SK-N-SH (cell line): Measurements from ENCODE around the gene LRSAM1. TPM values are rescaled to one million over a fixed set of nuclear protein-coding genes. Genes with fewer than 3 reads are reported as not detected.

Experiments
- CTCF ChIA-PET: fragments of 300-600, 350-600 bp; formaldehyde crosslinking; extraction: SDS; loops from one replicate; lab custom pipeline; 2021; lab: Yijun Ruan, JAX
- POLR2A ChIA-PET: fragments of 350-600 bp; sonication (Branson Sonifier 250); formaldehyde crosslinking; extraction: SDS; loops from one replicate; lab custom pipeline; 2020; ENCODE audit warnings: antibody characterized with exemption, inconsistent platforms; lab: Yijun Ruan, JAX
- DNase-seq: peaks from one replicate; pipeline ENCODE4 v3.0.0; 2012
- H2AFZ ChIP-seq: fragments of 200-600 bp; sonication (generic); 2 replicates; pipeline ENCODE4 v1.8.1; 2016; ENCODE audit warnings: antibody characterized with exemption, mild to moderate bottlenecking, low read depth
- H3F3A ChIP-seq: fragments of 200-600 bp; sonication (generic); replicated peaks from 2 replicates; pipeline ENCODE3; 2016; ENCODE audit warnings: antibody characterized with exemption, mild to moderate bottlenecking; ENCODE audit not compliant: insufficient read depth
- H3K27ac ChIP-seq, 2 experiments: fragments of 200-500 bp in 1 of 2; fragments of 200-600 bp in 1 of 2; sonication (Bioruptor generic) in 1 of 2; sonication (generic), shearing (Covaris generic) in 1 of 2; 2 replicates each; pipeline versions ENCODE4 v1.5.1 to v1.6.1; 2014 to 2016; ENCODE audit warnings: low read depth in 2 of 2, inconsistent platforms in 1 of 2, low read length in 1 of 2, mild to moderate bottlenecking in 1 of 2, mixed read lengths in 1 of 2
- H3K27me3 ChIP-seq: fragments of 200-600 bp; sonication (generic), shearing (Covaris generic); 2 replicates; pipeline ENCODE4 v1.6.1; 2016; ENCODE audit warnings: mixed run types; ENCODE audit not compliant: insufficient read depth
- H3K36me3 ChIP-seq, 2 experiments: fragments of 200-500 bp in 1 of 2; fragments of 200-600 bp in 1 of 2; sonication (Bioruptor generic) in 1 of 2; sonication (generic) in 1 of 2; replicated peaks in 1 of 2; 2 replicates each; pipeline versions ENCODE3 to v1.5.1; 2014 to 2016; ENCODE audit warnings: low read length in 1 of 2, mild to moderate bottlenecking in 1 of 2; ENCODE audit not compliant: insufficient read depth in 2 of 2, control insufficient read depth in 1 of 2
- H3K4me1 ChIP-seq, 2 experiments: fragments of 200-500 bp in 1 of 2; fragments of 200-600 bp in 1 of 2; sonication (Bioruptor generic) in 1 of 2; sonication (generic), shearing (Covaris generic) in 1 of 2; 2 replicates each; pipeline versions ENCODE4 v1.5.1 to v1.6.1; 2014 to 2016; ENCODE audit warnings: low read depth in 1 of 2, low read length in 1 of 2, mixed run types in 1 of 2; ENCODE audit not compliant: insufficient read depth in 2 of 2, control insufficient read depth in 1 of 2
- H3K4me2 ChIP-seq: fragments of 200-600 bp; sonication (generic), shearing (Covaris generic); 2 replicates; pipeline ENCODE4 v1.6.1; 2017; ENCODE audit warnings: mixed run types
- H3K4me3 ChIP-seq, 2 experiments: fragments of 200-500 bp in 1 of 2; fragments of 200-600 bp in 1 of 2; sonication (Bioruptor generic) in 1 of 2; sonication (generic), shearing (Covaris generic) in 1 of 2; 2 replicates each; pipeline versions ENCODE4 v1.5.1 to v1.8.1; 2014 to 2016; ENCODE audit warnings: low read depth in 2 of 2, inconsistent platforms in 1 of 2, low read length in 1 of 2, mild to moderate bottlenecking in 1 of 2, mixed read lengths in 1 of 2, moderate library complexity in 1 of 2
- H3K79me2 ChIP-seq: fragments of 200-600 bp; sonication (generic); 2 replicates; pipeline ENCODE4 v1.8.1; 2017; ENCODE audit warnings: mild to moderate bottlenecking; ENCODE audit not compliant: insufficient read depth
- H3K9ac ChIP-seq: fragments of 200-600 bp; sonication (generic); 2 replicates; pipeline ENCODE4 v1.6.1; 2017; ENCODE audit warnings: mixed run types
- H3K9me2 ChIP-seq: fragments of 200-600 bp; sonication (generic); 2 replicates; pipeline ENCODE4 v1.6.1; 2017; ENCODE audit warnings: mixed run types
- H3K9me3 ChIP-seq: fragments of 200-600 bp; sonication (generic); 2 replicates; pipeline ENCODE4 v1.6.1; 2017; ENCODE audit warnings: mixed run types, mild to moderate bottlenecking, moderate library complexity
- H4K20me1 ChIP-seq: fragments of 200-600 bp; sonication (generic); 2 replicates; pipeline ENCODE4 v1.6.1; 2017; ENCODE audit warnings: mild to moderate bottlenecking, mixed run types; ENCODE audit not compliant: insufficient read depth
- CHD2 ChIP-seq: fragments of 150-350 bp; IDR thresholded peaks from 2 replicates; pipeline ENCODE4 v1.6.1; 2018; ENCODE audit warnings: low read length; ENCODE audit not compliant: partially characterized antibody
- EZH2phosphoT487 ChIP-seq: fragments of 200-600 bp; sonication (generic); IDR thresholded peaks from 2 replicates; pipeline ENCODE4 v1.6.1; 2017; ENCODE audit warnings: low read depth, mixed run types, mild to moderate bottlenecking, antibody characterized with exemption, moderate library complexity, borderline replicate concordance
- FOXJ3 ChIP-seq: sonication (generic); formaldehyde crosslinking; IDR thresholded peaks from 2 replicates; pipeline ENCODE4 v1.5.1; 2020; ENCODE audit warnings: mild to moderate bottlenecking, missing genetic modification reagents
- FOXM1 ChIP-seq: IDR thresholded peaks from 2 replicates; pipeline ENCODE4 v1.4.0; 2012; ENCODE audit warnings: low read depth, mild to moderate bottlenecking
- JUND ChIP-seq: IDR thresholded peaks from 2 replicates; pipeline ENCODE4 v1.4.0; 2012
- MEF2A ChIP-seq: IDR thresholded peaks from 2 replicates; pipeline ENCODE4 v1.4.0; 2012; ENCODE audit warnings: low read depth, borderline replicate concordance
- MXI1 ChIP-seq: IDR thresholded peaks from 2 replicates; pipeline ENCODE4 v1.6.1; 2012; ENCODE audit warnings: mild to moderate bottlenecking, low read depth, low read length, improper control_type of control experiment
- RAD21 ChIP-seq: IDR thresholded peaks from 2 replicates; pipeline ENCODE4 v1.6.1; 2012; ENCODE audit warnings: mild to moderate bottlenecking, low read length
- RCOR1 ChIP-seq: fragments of 150-350 bp; IDR thresholded peaks from 2 replicates; pipeline ENCODE4 v1.6.1; 2017; ENCODE audit warnings: antibody characterized with exemption, low read length
- SIN3A ChIP-seq: IDR thresholded peaks from 2 replicates; pipeline ENCODE4 v1.6.1; 2012; ENCODE audit warnings: low read depth, mild to moderate bottlenecking, low read length, moderate library complexity, borderline replicate concordance
- TAF1 ChIP-seq: IDR thresholded peaks from 2 replicates; pipeline ENCODE4 v1.6.1; 2012; ENCODE audit warnings: low read depth, mild to moderate bottlenecking, low read length, moderate library complexity, borderline replicate concordance
- TCF12 ChIP-seq: IDR thresholded peaks from 2 replicates; pipeline ENCODE4 v1.4.0; 2012
- WGBS: methylation state at CpG from one replicate; pipeline ENCODE4 v1.1.6; 2017; ENCODE audit warnings: low lambda C conversion rate; 5-methylcytosine and 5-hydroxymethylcytosine counted together
- polyA plus RNA-seq, 3 experiments: library from polyadenylated mRNA; depleted of rRNA; stranded (reverse); fragments of >200 nt; gene quantifications; 2 replicates each; pipeline ENCODE4 v1.2.3, GENCODE V29; 2012
- TF ChIP-seq, protein P1 (sequence below): IDR thresholded peaks from 2 replicates; pipeline ENCODE4 v1.4.0; 2012; ENCODE audit warnings: low read depth
- TF ChIP-seq, protein P2 (sequence below): fragments of 150-350 bp; IDR thresholded peaks from 2 replicates; pipeline ENCODE4 v1.6.1; 2017; ENCODE audit warnings: antibody characterized with exemption, low read length, low read depth, borderline replicate concordance
- TF ChIP-seq, protein P3 (sequence below): IDR thresholded peaks from 2 replicates; pipeline ENCODE4 v1.6.1; 2012; ENCODE audit warnings: mild to moderate bottlenecking, low read depth, low read length, moderate library complexity
- TF ChIP-seq, protein P4 (sequence below): fragments of 200-600 bp; sonication (generic); IDR thresholded peaks from 2 replicates; pipeline ENCODE4 v1.6.1; 2017; ENCODE audit warnings: antibody characterized with exemption, mild to moderate bottlenecking, moderate library complexity

The LRSAM1 gene
- polyA plus RNA-seq, 1 of the 3 experiments (the other 2 are of a cell fraction), result 8.0 TPM

DNA sequence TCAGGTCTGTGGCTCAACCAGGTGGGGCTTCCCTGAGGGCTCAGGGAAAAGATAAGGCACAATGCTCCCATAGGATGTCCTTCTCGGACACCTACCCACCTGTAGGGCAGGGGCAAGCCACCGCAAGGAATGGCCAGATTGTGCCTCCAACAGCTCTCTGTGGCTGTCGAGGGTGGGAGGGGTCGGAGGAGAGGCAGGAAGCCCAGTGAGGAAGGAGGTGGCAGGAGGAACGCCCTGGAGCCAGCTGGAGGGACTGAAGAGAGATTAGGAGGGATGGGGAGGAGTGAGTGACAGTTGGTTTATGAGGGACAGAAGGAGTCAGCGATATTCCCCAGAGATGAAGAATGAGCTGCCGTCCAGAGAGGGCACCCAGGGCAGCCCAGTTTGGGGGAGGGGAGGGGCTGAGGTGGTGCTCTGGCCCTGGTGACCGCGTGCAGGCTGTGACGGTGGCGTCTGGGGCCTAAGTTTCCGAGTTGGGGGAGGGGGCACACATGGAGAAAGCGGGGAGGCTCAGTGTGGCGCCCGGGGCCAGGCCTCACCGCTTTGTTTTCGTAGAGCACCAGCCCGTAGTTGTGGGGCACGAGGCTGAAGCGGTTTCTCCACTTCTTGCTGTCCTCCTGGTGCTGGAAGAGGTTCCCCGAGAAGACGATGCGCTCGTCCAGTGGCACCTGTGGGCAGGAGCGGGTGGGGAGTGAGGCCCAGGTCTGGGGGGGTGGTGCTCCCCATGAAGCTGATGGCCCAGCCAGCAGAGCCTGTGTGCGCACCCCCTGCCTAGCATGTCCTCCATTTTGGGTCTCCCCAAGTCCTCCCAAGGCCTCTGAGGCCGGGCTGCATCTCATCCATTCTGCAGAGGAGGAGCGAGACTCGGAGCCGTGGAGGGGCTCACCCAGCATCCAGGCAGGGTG is 75.6 kb downstream of the LRSAM1 start:
- H2AFZ ChIP-seq, result no peak overlapping the region
- CTCF ChIA-PET, result interaction anchor here (0.7 to 2.1 kb wide), 8 partner anchors 8 to 23 kb away, joined by 3 to 9 read pairs (median 4); no protein-coding TSS in a partner anchor
- TF ChIP-seq RAD21, result no peak
- TF ChIP-seq, protein P1, sequence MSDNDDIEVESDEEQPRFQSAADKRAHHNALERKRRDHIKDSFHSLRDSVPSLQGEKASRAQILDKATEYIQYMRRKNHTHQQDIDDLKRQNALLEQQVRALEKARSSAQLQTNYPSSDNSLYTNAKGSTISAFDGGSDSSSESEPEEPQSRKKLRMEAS, result no peak
- no peak for TF ChIP-seq SIN3A
- no peak for TF ChIP-seq CHD2
- TF ChIP-seq, all 33 proteins: peak for 0
- Histone ChIP-seq H3K9me3 (no peaks in the 10 kb centered on the region), H3K4me3 (no peak overlapping the region), H3K79me2 (peaks cover 85% of the 10 kb centered on the region), H3K27ac (no peak overlapping the region), H3K4me1 (peaks cover 9% of the 10 kb centered on the region in 2 experiments; a peak in 3 of 4 replicates), H4K20me1 (peaks cover 16% of the 10 kb centered on the region), H3K27me3 (no peaks in the 10 kb centered on the region), H3F3A (peaks cover 53% of the 10 kb centered on the region), H3K4me2 (no peak overlapping the region), H3K36me3 (peaks cover 50 to 87% of the 10 kb centered on the region in 2 experiments), H3K9ac (no peak overlapping the region), H3K9me2 (no peaks in the 10 kb centered on the region)
- POLR2A ChIA-PET, result no interaction called here
- 96% methylated on average over 22 of the region's 30 CpGs for WGBS
- no peak for DNase-seq

DNA sequence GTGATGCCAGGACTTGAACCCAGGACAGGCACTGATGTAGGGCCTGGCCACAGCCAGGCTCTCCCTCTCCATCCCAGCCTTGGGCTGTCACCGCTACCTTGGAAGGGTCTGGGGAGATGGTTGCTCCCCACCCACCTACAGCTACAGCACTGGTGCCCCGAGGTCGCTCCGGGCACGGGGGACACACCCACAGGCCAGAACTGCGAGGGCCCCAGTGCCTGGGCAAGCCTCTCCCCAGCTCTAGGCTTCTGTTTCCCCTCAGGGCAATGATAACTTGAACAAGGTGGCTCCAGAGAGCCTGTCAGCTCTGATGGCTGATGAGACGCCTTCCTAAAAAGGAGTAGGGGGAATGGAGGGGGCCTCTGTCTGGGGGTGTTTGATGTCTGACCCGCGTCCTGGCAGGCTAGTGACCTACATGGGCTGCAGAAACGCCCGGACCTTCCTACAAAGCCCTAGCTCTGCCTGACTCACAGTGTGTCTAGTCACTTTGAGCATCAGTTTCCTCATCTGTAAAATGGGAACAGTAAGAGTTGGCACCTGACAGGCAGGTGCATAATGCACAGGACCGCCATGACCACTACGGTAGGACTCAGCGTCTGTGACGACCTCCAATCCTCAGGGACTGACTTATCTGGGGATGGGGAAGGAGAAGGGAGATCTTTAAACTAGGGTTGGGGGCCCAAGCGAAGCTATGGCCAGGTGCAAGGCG is 76.4 kb downstream of the LRSAM1 start:
- WGBS, result 95% methylated on average over 11 of the region's 17 CpGs
- no peak overlapping the region for H3K27ac ChIP-seq
- H2AFZ ChIP-seq, result no peak overlapping the region
- peaks cover 45% of the 10 kb centered on the region for H3F3A ChIP-seq
- H4K20me1 ChIP-seq, result peaks cover 24% of the 10 kb centered on the region
- TF ChIP-seq EZH2phosphoT487 (no peak), MEF2A (no peak), MXI1 (no peak), JUND (no peak), RCOR1 (no peak), FOXM1 (no peak), FOXJ3 (no peak), TCF12 (no peak), SIN3A (no peak), TAF1 (no peak), RAD21 (no peak)
- TF ChIP-seq, protein P1, result no peak
- TF ChIP-seq, protein P2, sequence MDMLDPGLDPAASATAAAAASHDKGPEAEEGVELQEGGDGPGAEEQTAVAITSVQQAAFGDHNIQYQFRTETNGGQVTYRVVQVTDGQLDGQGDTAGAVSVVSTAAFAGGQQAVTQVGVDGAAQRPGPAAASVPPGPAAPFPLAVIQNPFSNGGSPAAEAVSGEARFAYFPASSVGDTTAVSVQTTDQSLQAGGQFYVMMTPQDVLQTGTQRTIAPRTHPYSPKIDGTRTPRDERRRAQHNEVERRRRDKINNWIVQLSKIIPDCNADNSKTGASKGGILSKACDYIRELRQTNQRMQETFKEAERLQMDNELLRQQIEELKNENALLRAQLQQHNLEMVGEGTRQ, result no peak
- TF ChIP-seq, protein P3, sequence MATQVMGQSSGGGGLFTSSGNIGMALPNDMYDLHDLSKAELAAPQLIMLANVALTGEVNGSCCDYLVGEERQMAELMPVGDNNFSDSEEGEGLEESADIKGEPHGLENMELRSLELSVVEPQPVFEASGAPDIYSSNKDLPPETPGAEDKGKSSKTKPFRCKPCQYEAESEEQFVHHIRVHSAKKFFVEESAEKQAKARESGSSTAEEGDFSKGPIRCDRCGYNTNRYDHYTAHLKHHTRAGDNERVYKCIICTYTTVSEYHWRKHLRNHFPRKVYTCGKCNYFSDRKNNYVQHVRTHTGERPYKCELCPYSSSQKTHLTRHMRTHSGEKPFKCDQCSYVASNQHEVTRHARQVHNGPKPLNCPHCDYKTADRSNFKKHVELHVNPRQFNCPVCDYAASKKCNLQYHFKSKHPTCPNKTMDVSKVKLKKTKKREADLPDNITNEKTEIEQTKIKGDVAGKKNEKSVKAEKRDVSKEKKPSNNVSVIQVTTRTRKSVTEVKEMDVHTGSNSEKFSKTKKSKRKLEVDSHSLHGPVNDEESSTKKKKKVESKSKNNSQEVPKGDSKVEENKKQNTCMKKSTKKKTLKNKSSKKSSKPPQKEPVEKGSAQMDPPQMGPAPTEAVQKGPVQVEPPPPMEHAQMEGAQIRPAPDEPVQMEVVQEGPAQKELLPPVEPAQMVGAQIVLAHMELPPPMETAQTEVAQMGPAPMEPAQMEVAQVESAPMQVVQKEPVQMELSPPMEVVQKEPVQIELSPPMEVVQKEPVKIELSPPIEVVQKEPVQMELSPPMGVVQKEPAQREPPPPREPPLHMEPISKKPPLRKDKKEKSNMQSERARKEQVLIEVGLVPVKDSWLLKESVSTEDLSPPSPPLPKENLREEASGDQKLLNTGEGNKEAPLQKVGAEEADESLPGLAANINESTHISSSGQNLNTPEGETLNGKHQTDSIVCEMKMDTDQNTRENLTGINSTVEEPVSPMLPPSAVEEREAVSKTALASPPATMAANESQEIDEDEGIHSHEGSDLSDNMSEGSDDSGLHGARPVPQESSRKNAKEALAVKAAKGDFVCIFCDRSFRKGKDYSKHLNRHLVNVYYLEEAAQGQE, result no peak
- TF ChIP-seq, protein P4, sequence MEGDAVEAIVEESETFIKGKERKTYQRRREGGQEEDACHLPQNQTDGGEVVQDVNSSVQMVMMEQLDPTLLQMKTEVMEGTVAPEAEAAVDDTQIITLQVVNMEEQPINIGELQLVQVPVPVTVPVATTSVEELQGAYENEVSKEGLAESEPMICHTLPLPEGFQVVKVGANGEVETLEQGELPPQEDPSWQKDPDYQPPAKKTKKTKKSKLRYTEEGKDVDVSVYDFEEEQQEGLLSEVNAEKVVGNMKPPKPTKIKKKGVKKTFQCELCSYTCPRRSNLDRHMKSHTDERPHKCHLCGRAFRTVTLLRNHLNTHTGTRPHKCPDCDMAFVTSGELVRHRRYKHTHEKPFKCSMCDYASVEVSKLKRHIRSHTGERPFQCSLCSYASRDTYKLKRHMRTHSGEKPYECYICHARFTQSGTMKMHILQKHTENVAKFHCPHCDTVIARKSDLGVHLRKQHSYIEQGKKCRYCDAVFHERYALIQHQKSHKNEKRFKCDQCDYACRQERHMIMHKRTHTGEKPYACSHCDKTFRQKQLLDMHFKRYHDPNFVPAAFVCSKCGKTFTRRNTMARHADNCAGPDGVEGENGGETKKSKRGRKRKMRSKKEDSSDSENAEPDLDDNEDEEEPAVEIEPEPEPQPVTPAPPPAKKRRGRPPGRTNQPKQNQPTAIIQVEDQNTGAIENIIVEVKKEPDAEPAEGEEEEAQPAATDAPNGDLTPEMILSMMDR, result no peak
- H3K9ac ChIP-seq, result no peak overlapping the region
- no peaks in the 10 kb centered on the region for H3K9me2 ChIP-seq
- no peaks in the 10 kb centered on the region for H3K27me3 ChIP-seq
- H3K9me3 ChIP-seq, result no peaks in the 10 kb centered on the region
- POLR2A ChIA-PET, result no interaction called here
- no peak for DNase-seq
- peaks cover 1 to 2% of the 10 kb centered on the region in 2 experiments; a peak in 3 of 4 replicates for H3K4me1 ChIP-seq
- H3K79me2 ChIP-seq, result peaks cover 93% of the 10 kb centered on the region
- CTCF ChIA-PET, result interaction anchor here (1.0 to 2.4 kb wide), 6 partner anchors 9 to 342 kb away, joined by 3 to 6 read pairs (median 4); no protein-coding TSS in a partner anchor
- H3K4me3 ChIP-seq, result no peak overlapping the region
- H3K4me2 ChIP-seq, result no peak overlapping the region
- H3K36me3 ChIP-seq, result peaks cover 50 to 87% of the 10 kb centered on the region in 2 experiments
